GM12864 (cell line): ENCODE measurements around the gene ZNF841.
"Not testable (repeated sequence)": the region's sequence is repeated elsewhere in the genome, so short reads cannot be mapped to it uniquely, and the experiment has no call there.

Experiments used
- DNase-seq: peaks from one replicate; pipeline ENCODE4 v3.0.0-alpha.2; 2011; ENCODE audit warnings: low read depth
- H3K4me3 ChIP-seq: 2 replicates; pipeline ENCODE4 v1.5.1; 2011; ENCODE audit warnings: mild to moderate bottlenecking, low read depth, low read length, control low read depth
- TF ChIP-seq, protein P1 (sequence below): IDR thresholded peaks from 2 replicates; pipeline ENCODE4 v1.5.1; 2011; ENCODE audit warnings: low read depth, mild to moderate bottlenecking, moderate library complexity, low read length, control low read depth, inconsistent platforms; ENCODE audit errors: missing control alignments

ZNF841 gene

GRCh38 chr19:52066258-52066863 lies 29.2 kb downstream of the ZNF841 start:
- TF ChIP-seq, protein P1, sequence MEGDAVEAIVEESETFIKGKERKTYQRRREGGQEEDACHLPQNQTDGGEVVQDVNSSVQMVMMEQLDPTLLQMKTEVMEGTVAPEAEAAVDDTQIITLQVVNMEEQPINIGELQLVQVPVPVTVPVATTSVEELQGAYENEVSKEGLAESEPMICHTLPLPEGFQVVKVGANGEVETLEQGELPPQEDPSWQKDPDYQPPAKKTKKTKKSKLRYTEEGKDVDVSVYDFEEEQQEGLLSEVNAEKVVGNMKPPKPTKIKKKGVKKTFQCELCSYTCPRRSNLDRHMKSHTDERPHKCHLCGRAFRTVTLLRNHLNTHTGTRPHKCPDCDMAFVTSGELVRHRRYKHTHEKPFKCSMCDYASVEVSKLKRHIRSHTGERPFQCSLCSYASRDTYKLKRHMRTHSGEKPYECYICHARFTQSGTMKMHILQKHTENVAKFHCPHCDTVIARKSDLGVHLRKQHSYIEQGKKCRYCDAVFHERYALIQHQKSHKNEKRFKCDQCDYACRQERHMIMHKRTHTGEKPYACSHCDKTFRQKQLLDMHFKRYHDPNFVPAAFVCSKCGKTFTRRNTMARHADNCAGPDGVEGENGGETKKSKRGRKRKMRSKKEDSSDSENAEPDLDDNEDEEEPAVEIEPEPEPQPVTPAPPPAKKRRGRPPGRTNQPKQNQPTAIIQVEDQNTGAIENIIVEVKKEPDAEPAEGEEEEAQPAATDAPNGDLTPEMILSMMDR = no peak
- no peak overlapping the region for H3K4me3 ChIP-seq

DNA sequence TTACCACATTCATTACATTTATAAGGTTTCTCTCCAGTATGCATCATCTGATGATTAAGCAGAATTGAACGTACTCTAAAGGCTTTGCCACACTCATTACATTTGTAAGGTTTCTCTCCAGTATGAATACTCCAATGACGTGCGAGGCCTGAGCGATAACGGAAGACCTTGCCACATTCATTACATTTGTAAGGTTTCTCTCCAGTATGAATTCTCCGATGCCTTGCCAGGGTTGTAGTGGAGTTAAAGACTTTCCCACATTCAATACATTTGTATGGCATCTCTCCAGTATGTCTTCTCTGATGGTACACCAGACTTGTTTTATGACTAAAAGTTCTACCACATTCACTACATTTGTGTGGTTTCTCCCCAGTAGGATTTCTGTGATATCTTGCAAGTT lies 30.2 kb downstream of the ZNF841 start:
- TF ChIP-seq, protein P1 = no peak
- no peak for DNase-seq
- no peak overlapping the region for H3K4me3 ChIP-seq

More at GRCh38 chr19:52066258-52066863, 29.2 kb downstream of the ZNF841 start:
- DNase-seq = no peak

- not testable (repeated sequence) for DNase-seq, H3K4me3 ChIP-seq
These were observed 39.1 kb downstream of the ZNF841 start for GRCh38 chr19:52056480-52056879.

- H3K4me3 ChIP-seq, DNase-seq: not testable (repeated sequence)
These were observed 43.8 kb downstream of the ZNF841 start for GRCh38 chr19:52051736-52052135.

GRCh38 chr19:52048555-52049501 lies 46.7 kb downstream of the ZNF841 start, which contains the start of gene ZNF432:
TSS of gene ZNF432 (minus strand) at chr19:52048838. CDS start at chr19:52046868, 1,970 bp downstream.
- TF ChIP-seq, protein P1 = no peak
- DNase-seq = peak; percentile 69
- H3K4me3 ChIP-seq = peak within 1 kb of the TSS; percentile 66

DNA sequence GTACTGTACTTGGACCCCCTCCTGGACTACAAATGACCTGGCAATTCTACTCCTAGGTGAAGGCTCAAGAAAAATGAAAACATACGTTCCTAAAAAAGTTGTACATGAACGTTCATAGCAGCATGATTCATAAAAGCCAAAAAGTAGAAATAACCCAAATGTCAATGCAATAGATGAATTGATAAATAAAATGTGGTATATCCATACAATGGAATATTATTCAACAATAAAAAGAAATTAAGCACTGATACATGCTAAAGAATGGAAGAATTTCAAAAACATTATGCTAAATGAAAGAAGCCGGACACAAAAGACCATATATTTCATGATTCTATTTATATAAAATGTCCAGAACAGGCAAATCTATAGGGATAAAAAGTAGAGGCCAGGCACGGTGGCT lies 56.4 kb downstream of the ZNF841 start:
- TF ChIP-seq, protein P1 = no peak

GRCh38 chr19:52034051-52034728 lies 61.4 kb downstream of the ZNF841 start:
- H3K4me3 ChIP-seq = no peak overlapping the region
- no peak for DNase-seq
- TF ChIP-seq, protein P1 = no peak

More for the DNA sequence above, 56.4 kb downstream of the ZNF841 start:
- no peak overlapping the region for H3K4me3 ChIP-seq
- DNase-seq = no peak
